PC-3 (cell line): ENCODE results near the gene AFF1. TPM values are rescaled to one million over a fixed set of nuclear protein-coding genes. Genes with fewer than 3 reads are reported as not detected.
A peak's percentile ranks its signal among the peaks of the same experiment; 100 is the strongest.

Experiments used
- ATAC-seq: fragments of 200-7000 bp; cut with Tn5 transposase; 2 replicates; pipeline ENCODE4 v1.9.1; 2020; ENCODE audit warnings: mild to moderate bottlenecking, moderate library complexity
- BruUV-seq: library from RNA; stranded (reverse); fragments of 400-500 nt; replicated peaks from 2 replicates; lab custom pipeline; 2021; lab: Mats Ljungman, UMichigan
- CTCF ChIA-PET: fragments of 300-600 bp; sonication (Branson Sonifier 250); formaldehyde crosslinking; loops from one replicate; lab custom pipeline; 2022; ENCODE audit warnings: antibody characterized with exemption; lab: Charles Lee
- POLR2A ChIA-PET: fragments of 300-600 bp; sonication (Branson Sonifier 250); formaldehyde crosslinking; loops from one replicate; lab custom pipeline; 2022; ENCODE audit warnings: antibody characterized with exemption; ENCODE audit not compliant: unreplicated experiment; lab: Charles Lee
- DNase-seq: peaks from one replicate; pipeline ENCODE4 v3.0.0-alpha.2; 2015
- H2AFZ ChIP-seq: fragments of 300-600 bp; sonication (generic); 2 replicates; pipeline ENCODE4 v1.6.0; 2016; ENCODE audit warnings: antibody characterized with exemption, low read length
- H3F3A ChIP-seq: fragments of 300-600 bp; sonication (generic); one replicate; pipeline ENCODE4 v1.6.0; 2017; ENCODE audit warnings: antibody characterized with exemption, low read length, control low read depth, mild to moderate bottlenecking; ENCODE audit not compliant: unreplicated experiment
- H3K27ac ChIP-seq: fragments of 300-600 bp; sonication (generic); 2 replicates; pipeline ENCODE4 v1.5.1; 2016; ENCODE audit warnings: mild to moderate bottlenecking, low read length
- H3K27me3 ChIP-seq: fragments of 300-600 bp; sonication (generic); 2 replicates; pipeline ENCODE4 v1.6.1; 2016; ENCODE audit warnings: low read length, mixed read lengths
- H3K36me3 ChIP-seq: fragments of 300-600 bp; sonication (generic); 2 replicates; pipeline ENCODE4 v1.6.1; 2016; ENCODE audit warnings: low read depth, mixed run types, low read length, mixed read lengths
- H3K4me1 ChIP-seq: fragments of 300-600 bp; sonication (generic); 2 replicates; pipeline ENCODE4 v1.5.1; 2016; ENCODE audit warnings: low read length; ENCODE audit not compliant: insufficient read depth
- H3K4me2 ChIP-seq: fragments of 300-600 bp; sonication (generic); 2 replicates; pipeline ENCODE4 v1.6.0; 2016; ENCODE audit warnings: low read length
- H3K4me3 ChIP-seq: fragments of 300-600 bp; sonication (generic); 2 replicates; pipeline ENCODE4 v1.5.1; 2016; ENCODE audit warnings: mild to moderate bottlenecking, low read length, mixed read lengths
- H3K79me2 ChIP-seq: fragments of 300-600 bp; sonication (generic); 2 replicates; pipeline ENCODE4 v1.6.1; 2017; ENCODE audit warnings: low read length, mixed read lengths
- H3K9ac ChIP-seq: fragments of 300-600 bp; sonication (generic); 2 replicates; pipeline ENCODE4 v1.6.0; 2016; ENCODE audit warnings: mild to moderate bottlenecking, low read length
- H3K9me2 ChIP-seq: fragments of 300-600 bp; sonication (generic); replicated peaks from 2 replicates; pipeline ENCODE4 v1.6.1; 2016; ENCODE audit warnings: mixed run types, low read length, mixed read lengths
- H3K9me3 ChIP-seq: fragments of 300-600 bp; sonication (generic); 2 replicates; pipeline ENCODE4 v1.6.1; 2016; ENCODE audit warnings: low read length, mixed read lengths
- H4K20me1 ChIP-seq: fragments of 300-600 bp; sonication (generic); 2 replicates; pipeline ENCODE4 v1.6.1; 2016; ENCODE audit warnings: low read length, mixed read lengths
- CTCF ChIP-seq: fragments of 300-600 bp; sonication (generic); conservative IDR thresholded peaks from 2 replicates; pipeline ENCODE4 v1.5.1; 2017; ENCODE audit warnings: antibody characterized with exemption, low read depth, mild to moderate bottlenecking, low read length
- EZH2 ChIP-seq: fragments of 300-600 bp; sonication (generic); IDR thresholded peaks from one replicate; pipeline ENCODE4 v1.6.1; 2017; ENCODE audit warnings: antibody characterized with exemption, mild to moderate bottlenecking, low read length; ENCODE audit not compliant: unreplicated experiment
- EZH2phosphoT487 ChIP-seq: fragments of 300-600 bp; sonication (generic); IDR thresholded peaks from 2 replicates; pipeline ENCODE4 v1.6.1; 2018; ENCODE audit warnings: mild to moderate bottlenecking, antibody characterized with exemption, low read length, borderline replicate concordance
- intact Hi-C: fragments of 100-400 bp; cut with micrococcal nuclease; formaldehyde crosslinking; loops from 2 replicates; pipeline ENCODE4 v1.9.0; 2023
- total RNA-seq: library from RNA; depleted of rRNA; stranded (reverse); fragments of >200 nt; gene quantifications from 2 replicates; pipeline ENCODE4 v1.2.3, GENCODE V29; 2014

The AFF1 gene
- total RNA-seq, 1 experiment from 2014 or later: 8.1 TPM

GRCh38 chr4:86938771-86939520 lies 4.1 kb downstream of the AFF1 start:
- peak overlapping the region; percentile 12 for H3K4me2 ChIP-seq
- no peaks in the 10 kb centered on the region for H4K20me1 ChIP-seq
- no peak for ATAC-seq
- H3K4me3 ChIP-seq: no peak overlapping the region
- H3K9me3 ChIP-seq: no peaks in the 10 kb centered on the region
- peaks cover 62% of the 10 kb centered on the region for H3K79me2 ChIP-seq
- H3K9ac ChIP-seq: no peak overlapping the region
- DNase-seq: peak; percentile 30
- H3K4me1 ChIP-seq: peaks cover 40% of the 10 kb centered on the region
- intact Hi-C loops: loop anchor here (5.0 kb wide), 2 partner anchors 123 to 153 kb away; no protein-coding TSS in a partner anchor
- no peak overlapping the region for H2AFZ ChIP-seq
- BruUV-seq: no TSS peak
- no peaks in the 10 kb centered on the region for H3F3A ChIP-seq
- H3K9me2 ChIP-seq: no peaks in the 10 kb centered on the region
- no peaks in the 10 kb centered on the region for H3K36me3 ChIP-seq
- TF ChIP-seq CTCF (no peak), EZH2phosphoT487 (no peak), EZH2 (no peak)
- H3K27ac ChIP-seq: no peak overlapping the region
- no peaks in the 10 kb centered on the region for H3K27me3 ChIP-seq
- CTCF ChIA-PET: no interaction called here
- POLR2A ChIA-PET: no interaction called here

- H3K9ac ChIP-seq: no peak overlapping the region
- ChIA-PET POLR2A (no interaction called here), CTCF (no interaction called here)
- H3F3A ChIP-seq: no peaks in the 10 kb centered on the region
- H3K4me3 ChIP-seq: no peak overlapping the region
- no peaks in the 10 kb centered on the region for H3K27me3 ChIP-seq
- no peaks in the 10 kb centered on the region for H3K36me3 ChIP-seq
- H3K9me2 ChIP-seq: no peaks in the 10 kb centered on the region
- no peaks in the 10 kb centered on the region for H3K9me3 ChIP-seq
- H2AFZ ChIP-seq: no peak overlapping the region
- H3K27ac ChIP-seq: no peak overlapping the region
- intact Hi-C loops: loop anchor here (5.0 kb wide), 2 partner anchors 122 to 152 kb away; no protein-coding TSS in a partner anchor
- ATAC-seq (no peak), DNase-seq (no peak)
- TF ChIP-seq EZH2phosphoT487: no peak
- no peak for TF ChIP-seq EZH2
- TF ChIP-seq CTCF: no peak
- 0 out of 2 replicates have a peak overlapping the region, but pooled peaks have one; percentile 11 for H3K4me2 ChIP-seq
- no TSS peak for BruUV-seq
- H4K20me1 ChIP-seq: no peaks in the 10 kb centered on the region
- peaks cover 68% of the 10 kb centered on the region for H3K79me2 ChIP-seq
- H3K4me1 ChIP-seq: peaks cover 36% of the 10 kb centered on the region
Measured at GRCh38 chr4:86939729-86940575, 5.1 kb downstream of the AFF1 start.
